ENCODE results near the gene ACADL. TPM values are rescaled to one million over a fixed set of nuclear protein-coding genes. Genes with fewer than 3 reads are reported as not detected.

The ACADL gene
- total RNA-seq, 1 donor from 2014 or later, result not detected

GRCh38 chr2:210170446-210171303 is 54.6 kb downstream of the ACADL start:
- peak; percentile 98 for DNase-seq (ENCODE audit: low read depth in 2 of 2)

- DNase-seq (ENCODE audit: low read depth in 2 of 2), result no peak
Measured at GRCh38 chr2:210170196-210170445, 55.1 kb downstream of the ACADL start.

- peak; percentile 51 to 71 for DNase-seq (ENCODE audit: low read depth in 2 of 2)
Measured at GRCh38 chr2:210169516-210170195, 55.6 kb downstream of the ACADL start.

- peak in 1 of 2 donors; percentile 3 for DNase-seq (ENCODE audit: low read depth in 2 of 2)
Measured at GRCh38 chr2:210167227-210167626, 58.0 kb downstream of the ACADL start.

- DNase-seq (ENCODE audit: low read depth in 2 of 2), result no peak
Measured at GRCh38 chr2:210162466-210163124, 62.7 kb downstream of the ACADL start.

GRCh38 chr2:210159059-210159458 is 66.2 kb downstream of the ACADL start:
- no peak for DNase-seq (ENCODE audit: low read depth in 2 of 2)

GRCh38 chr2:210158236-210158635 is 67.0 kb downstream of the ACADL start:
- no peak for DNase-seq (ENCODE audit: low read depth in 2 of 2)

- no peak for DNase-seq (ENCODE audit: low read depth in 2 of 2)
Measured at GRCh38 chr2:210157526-210157925, 67.7 kb downstream of the ACADL start.

GRCh38 chr2:210147614-210148013 is 77.6 kb downstream of the ACADL start:
- no peak for DNase-seq (ENCODE audit: low read depth in 2 of 2)

Other genes with a start within 250 kb of the ACADL start
- gene RPE, start 222.8 kb downstream of the ACADL start, total RNA-seq, result 49.0 and 73.4 TPM in 2 replicates
- gene KANSL1L, start 54.0 kb downstream of the ACADL start, total RNA-seq, result 9.8 and 28.8 TPM in 2 replicates
- not detected in 2 replicates for gene MYL1, start 89.7 kb upstream of the ACADL start, total RNA-seq